Stimulated activated naive B cell treated with anti-CD40 and anti-IgM and Interleukin-4, amounts not matched to agents 10 μg/mL and 1 μg/mL and 100 μg/mL, for 72 hours (primary cell): ENCODE measurements around the gene PCNX2.
"Not testable (repeated sequence)": the region's sequence is repeated elsewhere in the genome, so short reads cannot be mapped to it uniquely, and the experiment has no call there.

Experiments
- ATAC-seq, 2 donors: fragments of 150-1000 bp; cut with Tn5 transposase; replicated peaks; 2 replicates each; pipeline ENCODE4 v1.10.0; 2021; ENCODE audit warnings: moderate library complexity in 1 of 2
- DNase-seq: peaks from one replicate; pipeline ENCODE4 v3.0.0; 2021
- H3K27ac Mint-ChIP-seq: one replicate; pipeline ENCODE4 v1.8.0; 2022; ENCODE audit warnings: mild to moderate bottlenecking, mixed read lengths
- H3K27me3 Mint-ChIP-seq, 2 donors: one replicate each; pipeline ENCODE4 v1.8.0; 2022; ENCODE audit warnings: mixed read lengths in 2 of 2
- H3K36me3 Mint-ChIP-seq, 2 donors: one replicate each; pipeline ENCODE4 v1.8.0; 2022; ENCODE audit warnings: mixed read lengths in 2 of 2, mild to moderate bottlenecking in 1 of 2
- H3K4me1 Mint-ChIP-seq, 2 donors: one replicate each; pipeline ENCODE4 v1.8.0; 2022; ENCODE audit warnings: mixed read lengths in 2 of 2, mild to moderate bottlenecking in 1 of 2
- H3K4me3 Mint-ChIP-seq, 2 donors: one replicate each; pipeline ENCODE4 v1.8.0; 2022; ENCODE audit warnings: mild to moderate bottlenecking in 2 of 2, mixed read lengths in 2 of 2, moderate library complexity in 1 of 2
- H3K9me3 Mint-ChIP-seq, 2 donors: one replicate each; pipeline ENCODE4 v1.8.0; 2022; ENCODE audit warnings: mixed read lengths in 2 of 2, mild to moderate bottlenecking in 1 of 2

PCNX2 gene

GRCh38 chr1:233005156-233005555, 290.4 kb downstream of the PCNX2 start:
- ATAC-seq (no peak), DNase-seq (no peak)
- Mint-ChIP-seq H3K4me1 (no peaks in the 10 kb centered on the region), H3K27ac (no peak overlapping the region), H3K36me3 (peaks cover 14 to 28% of the 10 kb centered on the region in 2 donors), H3K9me3 (peaks cover 2 to 4% of the 10 kb centered on the region in 2 donors), H3K27me3 (no peaks in the 10 kb centered on the region), H3K4me3 (no peak overlapping the region)

GRCh38 chr1:233004451-233004850, 291.1 kb downstream of the PCNX2 start:
- Mint-ChIP-seq H3K4me3 (no peak overlapping the region), H3K9me3 (peaks cover 2 to 4% of the 10 kb centered on the region in 2 donors), H3K27me3 (no peaks in the 10 kb centered on the region), H3K4me1 (no peaks in the 10 kb centered on the region), H3K36me3 (peaks cover 20 to 35% of the 10 kb centered on the region in 2 donors), H3K27ac (no peak overlapping the region)
- DNase-seq (no peak), ATAC-seq (no peak)

- not testable (repeated sequence) for ATAC-seq, H3K9me3 Mint-ChIP-seq, DNase-seq, H3K4me3 Mint-ChIP-seq, H3K27ac Mint-ChIP-seq, H3K27me3 Mint-ChIP-seq, H3K4me1 Mint-ChIP-seq
- peaks cover 26 to 41% of the 10 kb centered on the region in 2 donors for H3K36me3 Mint-ChIP-seq
These were observed 291.9 kb downstream of the PCNX2 start for GRCh38 chr1:233003638-233004037.

GRCh38 chr1:232999956-233000625, 295.4 kb downstream of the PCNX2 start:
- DNase-seq (no peak), ATAC-seq (no peak)
- peaks cover 45 to 68% of the 10 kb centered on the region in 2 donors for H3K36me3 Mint-ChIP-seq
- H3K27ac Mint-ChIP-seq: no peak overlapping the region
- peaks cover 2 to 4% of the 10 kb centered on the region in 2 donors for H3K9me3 Mint-ChIP-seq
- H3K27me3 Mint-ChIP-seq: no peaks in the 10 kb centered on the region
- H3K4me3 Mint-ChIP-seq: no peak overlapping the region
- H3K4me1 Mint-ChIP-seq: no peaks in the 10 kb centered on the region

GRCh38 chr1:232998646-232999045, 296.9 kb downstream of the PCNX2 start:
- H3K36me3 Mint-ChIP-seq: peaks cover 56 to 73% of the 10 kb centered on the region in 2 donors
- H3K4me3 Mint-ChIP-seq: no peak overlapping the region
- H3K4me1 Mint-ChIP-seq: no peaks in the 10 kb centered on the region
- DNase-seq: no peak
- no peak for ATAC-seq
- H3K27me3 Mint-ChIP-seq: no peaks in the 10 kb centered on the region
- H3K27ac Mint-ChIP-seq: no peak overlapping the region
- peaks cover 12 to 13% of the 10 kb centered on the region in 2 donors for H3K9me3 Mint-ChIP-seq

GRCh38 chr1:232998138-232998537, 297.4 kb downstream of the PCNX2 start:
- DNase-seq (no peak), ATAC-seq (no peak)
- Mint-ChIP-seq H3K9me3 (peaks cover 15% of the 10 kb centered on the region in 2 donors), H3K4me3 (no peak overlapping the region), H3K36me3 (peaks cover 61 to 74% of the 10 kb centered on the region in 2 donors), H3K4me1 (no peaks in the 10 kb centered on the region), H3K27me3 (no peaks in the 10 kb centered on the region), H3K27ac (no peak overlapping the region)

- Mint-ChIP-seq H3K27ac (no peak overlapping the region), H3K4me1 (no peaks in the 10 kb centered on the region), H3K4me3 (no peak overlapping the region), H3K27me3 (no peaks in the 10 kb centered on the region), H3K9me3 (peaks cover 16 to 19% of the 10 kb centered on the region in 2 donors), H3K36me3 (peaks cover 69 to 88% of the 10 kb centered on the region in 2 donors)
- ATAC-seq (no peak), DNase-seq (no peak)
These were observed 299.4 kb downstream of the PCNX2 start for GRCh38 chr1:232996143-232996542.

- peaks cover 70 to 89% of the 10 kb centered on the region in 2 donors for H3K36me3 Mint-ChIP-seq
- ATAC-seq (no peak), DNase-seq (no peak)
- H3K4me3 Mint-ChIP-seq: no peak overlapping the region
- no peak overlapping the region for H3K27ac Mint-ChIP-seq
- no peaks in the 10 kb centered on the region for H3K4me1 Mint-ChIP-seq
- H3K27me3 Mint-ChIP-seq: no peaks in the 10 kb centered on the region
- H3K9me3 Mint-ChIP-seq: peaks cover 16 to 19% of the 10 kb centered on the region in 2 donors
These were observed 300.3 kb downstream of the PCNX2 start for GRCh38 chr1:232995189-232995588.

- no peaks in the 10 kb centered on the region for H3K4me1 Mint-ChIP-seq
- no peak overlapping the region for H3K27ac Mint-ChIP-seq
- DNase-seq (no peak), ATAC-seq (no peak)
- peaks cover 62 to 84% of the 10 kb centered on the region in 2 donors for H3K36me3 Mint-ChIP-seq
- H3K9me3 Mint-ChIP-seq: peaks cover 16 to 19% of the 10 kb centered on the region in 2 donors
- H3K4me3 Mint-ChIP-seq: no peak overlapping the region
- no peaks in the 10 kb centered on the region for H3K27me3 Mint-ChIP-seq
These were observed 302.0 kb downstream of the PCNX2 start for GRCh38 chr1:232993555-232993954.

- Mint-ChIP-seq H3K4me3 (no peak overlapping the region), H3K27me3 (no peaks in the 10 kb centered on the region), H3K36me3 (peaks cover 50 to 71% of the 10 kb centered on the region in 2 donors), H3K4me1 (no peaks in the 10 kb centered on the region), H3K9me3 (peaks cover 16 to 19% of the 10 kb centered on the region in 2 donors), H3K27ac (no peak overlapping the region)
- DNase-seq (no peak), ATAC-seq (no peak)
These were observed 303.3 kb downstream of the PCNX2 start for GRCh38 chr1:232992227-232992626.

GRCh38 chr1:232991238-232991637, 304.3 kb downstream of the PCNX2 start:
- no peak overlapping the region for H3K27ac Mint-ChIP-seq

GRCh38 chr1:232990176-232991128, 305.1 kb downstream of the PCNX2 start:
- DNase-seq: no peak
- H3K9me3 Mint-ChIP-seq: peaks cover 16 to 19% of the 10 kb centered on the region in 2 donors
- no peaks in the 10 kb centered on the region for H3K27me3 Mint-ChIP-seq
- H3K27ac Mint-ChIP-seq: no peak overlapping the region
- H3K4me1 Mint-ChIP-seq: no peaks in the 10 kb centered on the region
- ATAC-seq: no peak
- H3K4me3 Mint-ChIP-seq: no peak overlapping the region
- H3K36me3 Mint-ChIP-seq: peaks cover 43 to 58% of the 10 kb centered on the region in 2 donors

More at GRCh38 chr1:232991238-232991637, 304.3 kb downstream of the PCNX2 start:
- no peak for ATAC-seq
- Mint-ChIP-seq H3K4me1 (no peaks in the 10 kb centered on the region), H3K27me3 (no peaks in the 10 kb centered on the region), H3K36me3 (peaks cover 43 to 61% of the 10 kb centered on the region in 2 donors), H3K9me3 (peaks cover 16 to 19% of the 10 kb centered on the region in 2 donors), H3K4me3 (no peak overlapping the region)
- DNase-seq: no peak

GRCh38 chr1:232988572-232989040, 306.9 kb downstream of the PCNX2 start:
- H3K27ac Mint-ChIP-seq: no peak overlapping the region
- peaks cover 32 to 48% of the 10 kb centered on the region in 2 donors for H3K36me3 Mint-ChIP-seq
- no peaks in the 10 kb centered on the region for H3K4me1 Mint-ChIP-seq

GRCh38 chr1:232987774-232988140, 307.8 kb downstream of the PCNX2 start:
- peaks cover under 1% of the 10 kb centered on the region in 2 donors for H3K9me3 Mint-ChIP-seq
- no peak overlapping the region for H3K4me3 Mint-ChIP-seq
- H3K4me1 Mint-ChIP-seq: no peaks in the 10 kb centered on the region
- H3K36me3 Mint-ChIP-seq: peaks cover 24 to 40% of the 10 kb centered on the region in 2 donors
- no peak overlapping the region for H3K27ac Mint-ChIP-seq
- no peaks in the 10 kb centered on the region for H3K27me3 Mint-ChIP-seq
- no peak for ATAC-seq
- no peak for DNase-seq

More at GRCh38 chr1:232988572-232989040, 306.9 kb downstream of the PCNX2 start:
- no peaks in the 10 kb centered on the region for H3K27me3 Mint-ChIP-seq
- H3K9me3 Mint-ChIP-seq: peaks cover 7% of the 10 kb centered on the region in 2 donors
- DNase-seq (no peak), ATAC-seq (no peak)
- H3K4me3 Mint-ChIP-seq: no peak overlapping the region
